ENCODE data around the gene FREM3. TPM values are rescaled to one million over a fixed set of nuclear protein-coding genes. Genes with fewer than 3 reads are reported as not detected.

The FREM3 gene
- polyA plus RNA-seq, 1 donor, result 0.13 TPM

DNA sequence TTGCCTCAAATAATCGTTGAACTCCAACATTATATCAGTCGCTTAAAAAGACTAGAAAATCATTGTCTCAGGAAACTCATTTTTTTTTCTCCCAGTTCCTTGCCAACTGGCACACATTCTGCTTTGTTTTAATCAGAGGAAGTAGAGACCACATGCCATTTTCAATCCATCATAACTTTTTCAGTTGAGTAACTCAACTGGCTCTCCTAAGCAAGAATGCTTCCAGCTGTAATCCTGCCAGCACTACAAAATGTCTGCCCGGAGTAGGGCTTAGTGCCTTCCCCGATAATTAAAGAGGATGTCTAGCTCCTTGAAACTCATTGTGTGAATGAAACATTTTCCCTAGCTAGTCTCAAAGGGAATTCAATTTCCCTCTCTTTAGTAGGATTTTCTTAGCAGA lies 33.0 kb downstream of the FREM3 start:
- no peak for DNase-seq

- no peak for DNase-seq
Measured at GRCh38 chr4:143658336-143658735, 42.1 kb downstream of the FREM3 start.

DNA sequence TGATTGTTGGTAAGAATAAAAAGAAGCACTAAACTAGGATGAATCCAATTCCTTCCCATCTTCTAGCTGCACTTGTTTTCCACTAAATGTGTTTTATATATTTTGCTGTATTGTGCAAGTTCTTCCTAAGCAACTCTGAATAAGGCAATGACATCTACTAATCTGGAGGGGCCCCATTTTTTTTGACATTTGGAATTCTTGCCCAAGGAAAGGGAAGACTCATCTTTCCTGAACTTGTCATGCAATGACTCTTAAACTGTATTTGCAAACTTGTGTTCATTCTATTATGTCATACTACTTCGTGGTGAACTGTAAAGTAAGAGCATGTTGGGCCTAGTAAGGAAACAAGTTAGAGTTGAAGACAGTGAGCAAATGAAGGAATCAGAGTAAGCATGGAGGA lies 45.9 kb downstream of the FREM3 start:
- no peak for DNase-seq

GRCh38 chr4:143653031-143653430 lies 47.4 kb downstream of the FREM3 start:
- no peak for DNase-seq

- DNase-seq, result no peak
Measured at GRCh38 chr4:143643399-143643798, 57.1 kb downstream of the FREM3 start.

- DNase-seq, result no peak
Measured at GRCh38 chr4:143642611-143643010, 57.9 kb downstream of the FREM3 start.

DNA sequence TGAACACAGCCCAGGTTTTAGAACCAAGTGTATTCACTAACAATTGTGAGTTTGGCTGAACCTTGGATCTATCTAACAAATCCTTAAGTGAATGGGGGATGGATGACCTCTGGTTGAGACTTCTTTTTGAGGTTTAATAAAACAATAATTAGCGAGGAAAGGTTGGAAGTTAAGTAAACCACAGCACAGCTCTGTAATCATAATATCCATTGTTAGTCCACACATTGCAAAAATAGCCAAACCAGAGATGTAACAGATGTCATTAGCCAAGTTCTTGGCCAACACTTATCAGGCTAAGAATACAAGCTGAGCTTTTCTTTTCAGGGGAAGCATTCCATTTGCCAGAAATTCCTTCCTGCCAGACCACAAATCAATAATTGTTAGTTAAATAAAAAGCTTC lies 59.1 kb downstream of the FREM3 start:
- DNase-seq, result peak; percentile 41

DNA sequence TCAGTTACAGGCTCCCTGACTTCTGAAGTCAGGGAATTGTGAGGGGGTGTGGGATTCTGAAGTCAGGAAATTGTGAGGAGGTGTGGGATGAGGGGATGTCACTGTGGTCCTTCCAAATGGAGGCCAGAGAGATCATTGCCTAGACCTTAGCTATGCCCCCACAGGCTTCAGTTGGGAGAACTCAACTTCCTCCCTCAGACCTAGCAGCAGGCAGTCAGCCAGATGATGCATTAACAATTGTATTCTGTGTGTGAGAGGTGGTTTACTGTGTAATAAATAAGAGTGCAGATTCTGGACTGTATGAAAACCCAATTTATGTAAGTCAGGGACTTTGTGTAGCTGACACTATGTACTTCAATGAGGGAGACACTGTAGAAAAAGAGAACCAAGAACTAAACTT lies 65.7 kb downstream of the FREM3 start:
- no peak for DNase-seq

DNA sequence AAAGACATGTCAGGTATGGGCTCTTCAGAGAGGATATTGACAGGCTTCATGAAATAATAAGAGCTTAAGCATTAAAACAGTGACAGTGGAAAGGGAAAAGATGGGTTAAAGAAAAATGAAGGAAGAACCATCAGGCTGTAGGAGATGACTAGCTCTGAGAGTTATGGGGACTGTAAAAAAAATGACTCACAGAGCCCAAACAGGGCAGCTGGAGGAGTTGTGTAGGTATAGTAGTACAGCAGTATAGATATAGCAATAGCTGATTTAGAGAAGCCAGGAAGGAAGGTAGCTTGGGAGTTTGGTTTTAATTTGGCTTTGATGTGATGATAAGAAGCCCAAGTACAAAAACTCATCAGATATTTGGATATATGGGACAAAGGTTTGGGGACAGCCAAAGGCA lies 66.6 kb downstream of the FREM3 start:
- no peak for DNase-seq

DNA sequence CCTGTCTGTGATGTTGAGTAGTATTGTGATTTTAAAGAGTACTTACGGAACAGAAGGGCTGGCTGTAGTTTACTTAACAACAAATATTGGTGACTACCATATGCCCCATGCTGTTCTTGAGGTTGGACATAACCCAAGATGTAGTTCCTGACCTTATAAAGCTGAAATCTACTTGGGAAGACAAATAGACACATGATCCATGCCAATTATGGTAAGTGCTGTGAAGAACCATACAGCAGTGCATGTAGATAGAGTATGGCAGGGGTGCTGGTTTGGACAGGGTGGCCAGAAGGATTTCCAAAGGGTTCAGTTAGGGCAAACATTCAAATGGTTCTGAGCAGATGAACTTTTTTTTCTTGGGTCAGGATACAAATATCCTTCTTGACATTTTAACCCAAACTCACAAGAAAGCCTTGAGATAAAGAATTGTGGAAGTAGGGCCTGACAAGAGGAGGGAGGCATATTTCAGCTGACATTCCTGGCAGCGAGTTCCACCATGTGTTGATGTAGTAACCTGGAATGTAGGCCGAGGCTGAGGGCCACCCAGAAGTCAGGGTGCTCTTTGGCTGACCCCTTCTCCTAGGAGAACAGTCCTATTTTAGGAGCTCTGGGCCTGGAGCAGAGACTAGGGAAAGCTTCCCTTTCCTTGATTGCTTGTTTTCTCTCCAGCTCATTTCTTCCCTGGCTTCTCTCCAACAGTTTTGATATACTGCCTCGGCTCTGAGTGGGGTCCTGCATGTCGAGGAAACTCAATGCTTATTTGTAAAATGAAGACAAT lies 74.2 kb downstream of the FREM3 start:
- peak; percentile 77 for DNase-seq

DNA sequence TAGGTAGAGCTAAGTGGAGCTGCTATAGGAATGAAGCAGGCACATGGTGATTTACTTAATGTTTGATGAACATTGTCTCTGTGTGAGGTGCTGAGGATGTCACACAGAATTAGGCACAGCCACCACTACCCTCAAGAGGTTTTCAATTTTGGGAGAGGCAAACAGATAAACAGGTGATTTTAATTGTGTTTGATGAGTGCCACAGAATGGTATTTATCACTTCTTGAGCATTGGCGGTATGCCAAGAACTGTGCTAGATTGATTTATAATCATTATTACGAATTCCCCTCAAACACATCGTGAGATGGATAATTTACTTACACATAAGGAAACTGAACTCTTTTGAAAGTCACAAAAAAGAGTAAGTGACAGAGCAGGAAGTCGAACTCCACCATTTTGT lies 74.8 kb downstream of the FREM3 start:
- no peak for DNase-seq

DNA sequence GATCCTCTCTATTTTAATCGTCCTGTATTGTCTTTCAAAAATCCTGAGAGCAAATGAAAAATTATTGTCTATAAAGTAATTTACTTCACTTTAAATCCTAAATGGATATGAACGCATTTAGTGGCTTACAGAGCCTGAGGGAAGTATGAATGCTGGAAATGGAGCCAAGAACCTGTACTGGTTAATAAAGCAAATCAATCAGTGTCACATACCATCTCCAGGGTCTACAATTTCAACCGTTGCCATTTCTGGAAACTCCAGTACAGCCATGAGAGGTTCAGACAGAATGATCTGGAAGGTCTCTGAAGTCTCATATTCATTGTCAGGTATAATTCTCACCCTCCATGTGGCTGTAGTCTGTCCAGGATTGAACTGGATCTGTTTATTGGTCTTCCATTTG lies 76.6 kb downstream of the FREM3 start:
- DNase-seq, result no peak

DNA sequence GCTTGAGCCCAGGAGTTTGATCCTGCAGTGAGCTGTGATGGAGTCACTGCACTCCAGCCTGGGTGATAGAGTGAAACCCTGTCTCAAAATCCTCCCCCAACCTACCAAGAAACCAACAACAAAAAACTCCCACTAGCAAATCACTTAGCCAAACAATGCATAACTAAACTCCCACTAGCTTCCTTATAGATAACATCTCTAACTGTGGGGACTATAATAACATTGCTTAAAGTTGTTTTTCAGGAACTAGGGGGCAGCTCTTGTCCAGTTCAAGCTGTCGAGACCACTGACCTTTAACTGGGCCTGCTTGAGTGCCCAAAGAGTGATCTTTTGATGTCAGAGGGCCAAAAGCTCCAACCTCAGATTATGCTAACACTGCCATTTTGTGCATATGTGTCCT lies 81.7 kb downstream of the FREM3 start:
- DNase-seq, result no peak

DNA sequence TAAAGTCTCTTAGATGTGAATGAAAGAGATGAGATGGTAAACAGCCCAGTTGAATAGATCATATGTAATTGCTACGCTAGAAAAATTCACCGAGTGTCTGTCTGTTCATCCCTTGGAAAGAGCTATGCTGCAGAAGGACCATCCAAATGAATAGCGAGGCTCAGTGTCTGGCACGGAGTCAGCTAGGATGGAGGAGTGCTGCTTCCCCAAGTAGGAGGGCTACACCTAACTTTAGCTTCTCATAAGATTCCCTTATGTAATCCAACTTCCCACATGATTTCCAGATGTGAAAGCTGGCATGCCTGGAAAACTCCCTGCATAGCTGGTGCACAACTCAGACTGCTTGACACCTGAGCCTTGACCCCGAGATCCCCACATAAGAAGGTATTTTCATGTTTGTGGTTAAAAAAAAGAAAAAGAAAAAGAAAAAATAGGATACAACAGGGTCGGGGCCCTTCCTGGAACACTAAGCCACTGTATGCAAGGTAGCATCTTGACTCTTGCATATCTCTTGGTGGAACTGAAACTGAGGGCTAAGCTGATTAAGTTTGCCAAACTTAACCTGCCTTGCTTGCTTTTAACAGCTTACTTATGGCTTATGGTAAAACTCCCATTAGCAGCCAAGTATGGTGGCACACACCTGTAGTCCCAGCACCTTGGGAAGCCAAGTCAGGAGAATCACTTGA lies 82.3 kb downstream of the FREM3 start:
- no peak for DNase-seq

DNA sequence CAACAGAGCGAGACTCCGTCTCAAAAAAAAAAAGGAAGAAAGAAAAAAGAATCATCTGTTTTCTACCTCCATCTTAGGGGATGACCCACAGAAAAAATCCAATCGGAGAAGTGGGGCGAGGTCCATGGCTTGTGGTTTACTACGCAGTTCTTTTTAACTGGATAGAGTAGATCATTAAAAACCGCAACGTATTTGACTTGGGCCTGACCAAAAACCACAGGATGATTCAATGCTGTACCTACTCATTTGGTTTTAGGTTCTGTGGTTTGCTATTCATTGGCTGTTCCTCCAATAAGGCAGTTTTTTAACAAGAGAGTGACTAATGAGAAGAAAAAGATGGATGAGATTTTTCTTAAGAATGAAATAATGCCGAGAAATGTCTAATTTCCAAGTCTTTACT lies 83.7 kb downstream of the FREM3 start:
- no peak for DNase-seq

DNA sequence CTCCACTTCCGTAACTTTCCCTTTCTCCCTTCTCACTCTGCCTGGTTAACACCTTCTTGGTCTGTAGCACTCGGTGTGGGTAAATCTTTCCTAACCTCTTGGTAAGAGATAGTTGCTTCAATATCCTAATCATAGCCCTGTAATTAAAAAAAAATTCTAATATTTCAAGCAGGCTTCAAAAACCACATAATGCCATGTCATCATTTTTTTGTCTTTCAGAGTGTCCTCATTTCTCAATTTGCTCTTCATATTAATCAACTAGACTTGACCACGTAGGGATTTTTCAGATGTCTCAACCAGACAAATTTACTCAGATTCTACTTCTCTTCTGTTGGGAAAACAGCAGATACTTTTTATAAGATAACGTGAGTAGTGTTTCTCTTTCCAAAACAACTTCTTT lies 91.0 kb downstream of the FREM3 start:
- DNase-seq, result no peak

DNA sequence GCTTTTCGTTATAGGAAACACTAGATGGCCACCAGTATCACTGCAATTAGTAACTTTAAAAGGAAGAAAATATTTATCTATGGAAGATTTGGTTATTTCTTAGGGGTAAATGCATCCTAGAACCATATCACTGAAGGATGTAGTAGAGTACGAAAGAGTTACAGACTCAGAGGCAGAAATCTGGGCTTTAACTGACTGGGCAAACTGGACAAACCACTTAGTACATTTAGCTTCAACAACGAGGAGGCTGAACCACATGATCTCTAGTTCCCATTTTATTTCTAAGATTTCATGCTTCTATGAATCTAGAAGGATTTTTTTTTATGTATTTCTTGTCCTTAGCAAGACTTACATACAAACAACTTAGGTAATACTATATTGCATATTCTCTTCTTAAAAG lies 94.0 kb downstream of the FREM3 start:
- no peak for DNase-seq

- no peak for DNase-seq
Measured at GRCh38 chr4:143599827-143600226, 100.6 kb downstream of the FREM3 start.

DNA sequence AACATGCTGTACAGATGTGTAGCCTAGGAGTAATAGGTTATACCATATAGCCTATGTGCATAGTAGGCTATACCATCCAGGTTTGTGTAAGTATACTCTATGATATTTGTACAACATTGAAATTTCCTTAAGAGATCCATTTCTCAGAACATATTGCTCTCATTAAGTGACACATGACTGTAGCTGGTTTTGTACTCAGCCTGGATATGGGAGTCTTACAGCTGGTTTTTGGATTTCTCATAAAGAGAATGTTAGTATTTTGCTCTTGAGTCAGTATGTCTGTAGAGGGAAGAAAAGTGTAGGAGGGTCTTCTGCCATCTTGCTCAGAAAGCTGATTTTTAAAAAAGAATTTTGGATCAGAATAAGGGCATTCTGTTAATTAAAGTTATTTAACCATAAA lies 101.7 kb downstream of the FREM3 start:
- DNase-seq, result no peak

GRCh38 chr4:143597276-143597675 lies 103.2 kb downstream of the FREM3 start:
- no peak for DNase-seq

DNA sequence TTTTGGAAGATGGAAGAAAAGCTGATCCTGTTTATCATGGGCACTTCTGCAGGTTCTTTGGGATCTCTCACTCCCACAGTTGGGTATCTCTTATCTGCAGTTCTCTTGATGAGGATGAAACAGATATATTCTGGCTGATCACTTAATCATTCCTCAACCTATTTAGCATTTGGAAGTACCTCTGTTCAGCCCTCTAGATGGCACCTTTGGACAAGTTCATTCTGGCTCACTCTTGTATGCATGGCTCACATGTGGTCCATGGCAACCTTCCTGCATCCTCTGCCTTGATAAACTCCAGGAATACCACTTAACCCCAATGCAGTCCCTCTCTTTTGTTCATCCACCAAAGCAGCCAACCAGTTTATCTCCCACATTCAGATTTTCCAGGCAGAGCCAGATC lies 112.8 kb downstream of the FREM3 start:
- DNase-seq, result no peak

GRCh38 chr4:143586080-143586479 lies 114.4 kb downstream of the FREM3 start:
- no peak for DNase-seq

GRCh38 chr4:143585548-143585947 lies 114.9 kb downstream of the FREM3 start:
- no peak for DNase-seq

- DNase-seq, result no peak
Measured at GRCh38 chr4:143581331-143581946, 119.0 kb downstream of the FREM3 start.
